HepG2 (cell line): ENCODE data around the gene MAN1B1. TPM values are rescaled to one million over a fixed set of nuclear protein-coding genes. Genes with fewer than 3 reads are reported as not detected.

Source experiments
- ARNT2 ChIP-seq: sonication (generic); formaldehyde crosslinking; IDR thresholded peaks from 2 replicates; pipeline ENCODE4 v1.8.0; 2022; ENCODE audit warnings: mild to moderate bottlenecking, low read depth, missing genetic modification reagents, moderate library complexity
- ATF2 ChIP-seq: sonication (generic); formaldehyde crosslinking; IDR thresholded peaks from 2 replicates; pipeline ENCODE4 v1.4.0; 2020; ENCODE audit warnings: missing genetic modification reagents
- ATF3 ChIP-seq: sonication (generic); formaldehyde crosslinking; IDR thresholded peaks from 2 replicates; pipeline ENCODE4 v1.4.0; 2020; ENCODE audit warnings: missing genetic modification reagents
- CCAR2 ChIP-seq: fragments of 200-400 bp; formaldehyde crosslinking; optimal IDR thresholded peaks from 2 replicates; pipeline ENCODE3; 2018; ENCODE audit warnings: low read depth, mild to moderate bottlenecking, low read length, moderate library complexity
- CENPT ChIP-seq: sonication (generic); formaldehyde crosslinking; IDR thresholded peaks from 2 replicates; pipeline ENCODE4 v1.8.0; 2022; ENCODE audit warnings: low read depth, mild to moderate bottlenecking, moderate library complexity, missing genetic modification reagents
- HES4 ChIP-seq: sonication (generic); formaldehyde crosslinking; IDR thresholded peaks from 2 replicates; pipeline ENCODE4 v1.9.0; 2021; ENCODE audit warnings: mild to moderate bottlenecking, missing genetic modification reagents, borderline replicate concordance
- KDM6A ChIP-seq: IDR thresholded peaks from 2 replicates; pipeline ENCODE4 v1.6.1; 2016; ENCODE audit warnings: low read depth
- MEF2D ChIP-seq: sonication (generic); formaldehyde crosslinking; IDR thresholded peaks from 2 replicates; pipeline ENCODE4 v1.5.1; 2020; ENCODE audit warnings: mild to moderate bottlenecking, missing genetic modification reagents
- MYNN ChIP-seq: sonication (generic); formaldehyde crosslinking; IDR thresholded peaks from 2 replicates; pipeline ENCODE4 v1.4.0; 2020; ENCODE audit warnings: mild to moderate bottlenecking, low read depth, missing genetic modification reagents
- PAX8 ChIP-seq: sonication (generic); formaldehyde crosslinking; IDR thresholded peaks from 2 replicates; pipeline ENCODE4 v1.8.0; 2022; ENCODE audit warnings: mild to moderate bottlenecking, missing genetic modification reagents, borderline replicate concordance
- PBX2 ChIP-seq: IDR thresholded peaks from 2 replicates; pipeline ENCODE4 v1.6.1; 2016; ENCODE audit warnings: control low read depth
- PRDM4 ChIP-seq: sonication (generic); formaldehyde crosslinking; IDR thresholded peaks from 2 replicates; pipeline ENCODE4 v1.9.0; 2021; ENCODE audit warnings: missing genetic modification reagents, borderline replicate concordance
- PRMT3 ChIP-seq: sonication (generic); formaldehyde crosslinking; IDR thresholded peaks from 2 replicates; pipeline ENCODE4 v1.8.1; 2022; ENCODE audit warnings: low read depth, mild to moderate bottlenecking, moderate library complexity, missing genetic modification reagents, borderline replicate concordance
- RCOR2 ChIP-seq: IDR thresholded peaks from 2 replicates; pipeline ENCODE4 v1.6.1; 2016; ENCODE audit warnings: missing biosample characterization, missing genetic modification reagents
- SIX4 ChIP-seq: sonication (generic); formaldehyde crosslinking; IDR thresholded peaks from 2 replicates; pipeline ENCODE4 v1.4.0; 2020; ENCODE audit warnings: missing genetic modification reagents
- SPEN ChIP-seq: sonication (generic); formaldehyde crosslinking; IDR thresholded peaks from 2 replicates; pipeline ENCODE4 v1.5.1; 2020; ENCODE audit warnings: low read depth, mild to moderate bottlenecking, missing genetic modification reagents
- ZBTB49 ChIP-seq: sonication (generic); formaldehyde crosslinking; IDR thresholded peaks from 2 replicates; pipeline ENCODE4 v1.4.0; 2020; ENCODE audit warnings: missing genetic modification reagents, borderline replicate concordance
- ZBTB7B ChIP-seq: sonication (generic); formaldehyde crosslinking; IDR thresholded peaks from 2 replicates; pipeline ENCODE4 v1.4.0; 2020; ENCODE audit warnings: missing genetic modification reagents
- ZFP37 ChIP-seq: sonication (generic); formaldehyde crosslinking; IDR thresholded peaks from 2 replicates; pipeline ENCODE4 v1.4.0; 2020; ENCODE audit warnings: missing genetic modification reagents, borderline replicate concordance
- ZNF136 ChIP-seq: sonication (generic); formaldehyde crosslinking; IDR thresholded peaks from 2 replicates; pipeline ENCODE4 v1.8.1; 2022; ENCODE audit warnings: low read depth, mild to moderate bottlenecking, moderate library complexity, missing genetic modification reagents
- ZNF547 ChIP-seq: sonication (generic); formaldehyde crosslinking; IDR thresholded peaks from 2 replicates; pipeline ENCODE4 v1.5.1; 2020; ENCODE audit warnings: mild to moderate bottlenecking, missing genetic modification reagents
- ZNF740 ChIP-seq: sonication (generic); formaldehyde crosslinking; IDR thresholded peaks from 2 replicates; pipeline ENCODE4 v1.4.0; 2020; ENCODE audit warnings: missing genetic modification reagents
- ZSCAN22 ChIP-seq: sonication (generic); formaldehyde crosslinking; IDR thresholded peaks from 2 replicates; pipeline ENCODE4 v1.4.0; 2020; ENCODE audit warnings: mild to moderate bottlenecking, missing genetic modification reagents
- ZSCAN31 ChIP-seq: sonication (generic); formaldehyde crosslinking; IDR thresholded peaks from 2 replicates; pipeline ENCODE4 v1.5.0; 2020; ENCODE audit warnings: low read depth, mild to moderate bottlenecking, missing genetic modification reagents
- polyA plus RNA-seq, 8 experiments: library from polyadenylated mRNA; depleted of rRNA in 3 of 8; stranded (reverse) in 7 of 8; unstranded in 1 of 8; fragments of >200 nt; fragmentation: Illumina TruSeq in 4 of 8; extraction: Trizol in 4 of 8; gene quantifications; 2 replicates each; pipeline versions ENCODE4 v1.2.1 to v1.2.3, GENCODE V29; 2011 to 2016; ENCODE audit warnings: low read depth in 4 of 8, missing spikeins in 1 of 8, mixed read lengths in 1 of 8; ENCODE audit not compliant: insufficient read depth in 1 of 8
- total RNA-seq, 5 experiments: library from RNA; depleted of rRNA; stranded (reverse); fragments of >200 nt; fragmentation: Illumina TruSeq; extraction: Trizol; gene quantifications; 2 replicates each; pipeline ENCODE4 v1.2.3, GENCODE V29; 2016; ENCODE audit warnings: low read depth in 1 of 5

The MAN1B1 gene
- total and polyA plus RNA-seq, 2 of the 13 experiments (the other 11 are each of a cell fraction or from before 2014, with no cell fraction given) = 48.9 to 59.5 TPM

GRCh38 chr9:137076636-137077009, 10.2 kb upstream of the MAN1B1 start (continued):
- TF ChIP-seq ZBTB49 (CRISPR knock-in tag) = no peak
- TF ChIP-seq PBX2 (CRISPR knock-in tag) = no peak
- TF ChIP-seq ZNF547 (CRISPR knock-in tag) = no peak; the same call in 1 of the 2 replicates
- no peak for TF ChIP-seq PRDM4
- TF ChIP-seq ZSCAN22 = no peak
- TF ChIP-seq ZSCAN31 (CRISPR knock-in tag) = no peak
- TF ChIP-seq SIX4 = no peak
- no peak for TF ChIP-seq PAX8 (CRISPR knock-in tag)
- no peak for TF ChIP-seq ZFP37
- TF ChIP-seq ATF3 (CRISPR knock-in tag) = no peak
- TF ChIP-seq CENPT (CRISPR knock-in tag) = no peak
- 0 out of 2 replicates have a peak, but pooled peaks have one; percentile 22 for TF ChIP-seq MEF2D
- TF ChIP-seq ZBTB7B (CRISPR knock-in tag) = no peak; the same call in 1 of the 2 replicates
- TF ChIP-seq RCOR2 = no peak
- no peak for TF ChIP-seq CCAR2
- TF ChIP-seq ZNF740 (CRISPR knock-in tag) = no peak
- TF ChIP-seq PRMT3 = no peak
- 0 out of 2 replicates have a peak, but pooled peaks have one; percentile 15 for TF ChIP-seq ARNT2 (CRISPR knock-in tag)
- peak; percentile 17; the same call in 1 of the 2 replicates for TF ChIP-seq SPEN (CRISPR knock-in tag)
- TF ChIP-seq ATF2 (CRISPR knock-in tag) = no peak
- TF ChIP-seq HES4 (CRISPR knock-in tag) = no peak
- TF ChIP-seq MYNN (CRISPR knock-in tag) = no peak
- TF ChIP-seq KDM6A (CRISPR knock-in tag) = no peak
- no peak for TF ChIP-seq ZNF136 (CRISPR knock-in tag)
